SU-DHL-6 (cell line): Measurements from ENCODE around the gene SUCLG2.

ENCODE experiments used
- CTCF ChIP-seq: fragments of 200-600 bp; sonication (generic); IDR thresholded peaks from one replicate; pipeline ENCODE4 v1.5.1; 2017; ENCODE audit warnings: antibody characterized with exemption, mild to moderate bottlenecking, low read length, moderate library complexity; ENCODE audit not compliant: insufficient read depth, poor library complexity, severe bottlenecking
- EZH2phosphoT487 ChIP-seq: fragments of 200-600 bp; sonication (generic), shearing (Covaris generic); conservative IDR thresholded peaks from 2 replicates; pipeline ENCODE4 v1.6.1; 2018; ENCODE audit warnings: mild to moderate bottlenecking, antibody characterized with exemption, low read length, moderate library complexity, mixed read lengths

GRCh38 chr3:67580430-67581000 lies 73.9 kb downstream of the SUCLG2 start:
- TF ChIP-seq CTCF (no peak), EZH2phosphoT487 (no peak)
